K562 (cell line): ENCODE results near the gene FYTTD1. TPM values are rescaled to one million over a fixed set of nuclear protein-coding genes. Genes with fewer than 3 reads are reported as not detected.

Experiments used
- ATAC-seq: fragments of 200-7000 bp; cut with Tn5 transposase; 3 replicates; pipeline ENCODE4 v1.9.1; 2020; ENCODE audit warnings: moderate library complexity
- BruUV-seq: library from RNA; stranded (reverse); fragments of 400-500 nt; replicated peaks from 2 replicates; lab custom pipeline; 2021; lab: Mats Ljungman, UMichigan
- CTCF ChIA-PET: fragments of 300-600 bp; formaldehyde crosslinking; extraction: SDS; loops from one replicate; lab custom pipeline; 2021; ENCODE audit warnings: low intra/inter-chr PET ratio; lab: Yijun Ruan, JAX
- POLR2A ChIA-PET: fragments of 300-600, 350-650 bp; sonication (Branson Sonifier 250); formaldehyde crosslinking; extraction: SDS; loops from one replicate; lab custom pipeline; 2021; ENCODE audit warnings: antibody characterized with exemption, inconsistent platforms; lab: Yijun Ruan, JAX
- DNase-seq, 4 experiments: peaks; one replicate each; pipeline versions ENCODE4 v3.0.0 to v3.0.0-alpha.2; 2011 to 2018; ENCODE audit warnings: low spot score in 3 of 4, mixed read lengths in 3 of 4; ENCODE audit errors: extremely low read depth in 1 of 4
- FAIRE-seq: peaks from 2 replicates; lab custom pipeline; 2011; peaks lifted over from hg19 to GRCh38; lab: Jason Lieb, UNC
- H2AFZ ChIP-seq: 2 replicates; pipeline ENCODE4 v1.6.0; 2011; ENCODE audit warnings: low read depth, low read length, control low read depth, inconsistent platforms
- H3K27ac ChIP-seq: fragments of 200-600 bp; 3 replicates; pipeline ENCODE4 v1.8.0; 2011; ENCODE audit warnings: low read depth, mild to moderate bottlenecking, control low read depth, inconsistent platforms, low read length, moderate library complexity, mixed read lengths; ENCODE audit errors: extremely low read depth
- H3K27me3 ChIP-seq, 2 experiments: fragments of 300-600 bp in 1 of 2; 2 replicates in 1 of 2; 3 replicates in 1 of 2; pipeline versions ENCODE4 v1.6.0 to v1.8.0; 2011; ENCODE audit warnings: inconsistent platforms in 2 of 2, low read length in 2 of 2, mild to moderate bottlenecking in 1 of 2, mixed read lengths in 1 of 2, moderate library complexity in 1 of 2; ENCODE audit not compliant: control insufficient read depth in 2 of 2, insufficient read depth in 2 of 2
- H3K36me3 ChIP-seq: fragments of 300-600 bp; 3 replicates; pipeline ENCODE4 v1.8.0; 2011; ENCODE audit warnings: mild to moderate bottlenecking, low read length, inconsistent platforms; ENCODE audit not compliant: control insufficient read depth, insufficient read depth
- H3K4me1 ChIP-seq, 2 experiments: fragments of 200-600 bp in 1 of 2; replicated peaks in 1 of 2; 2 replicates in 1 of 2; 3 replicates in 1 of 2; pipeline versions ENCODE4 v1.5.1 to v1.8.0; 2011; ENCODE audit warnings: inconsistent platforms in 2 of 2, low read length in 2 of 2, mild to moderate bottlenecking in 1 of 2, mixed read lengths in 1 of 2, moderate library complexity in 1 of 2; ENCODE audit not compliant: control insufficient read depth in 2 of 2, insufficient read depth in 2 of 2
- H3K4me2 ChIP-seq: 2 replicates; pipeline ENCODE4 v1.6.1; 2011; ENCODE audit warnings: low read length, control low read depth, inconsistent platforms, mixed read lengths; ENCODE audit not compliant: insufficient read depth
- H3K4me3 ChIP-seq: fragments of 200-600 bp; sonication (generic), shearing (Covaris generic); 2 replicates; pipeline ENCODE4 v1.5.1; 2016; ENCODE audit warnings: control low read depth, inconsistent platforms
- H3K79me2 ChIP-seq: fragments of 200-600 bp; 3 replicates; pipeline ENCODE4 v1.8.0; 2011; ENCODE audit warnings: low read length, inconsistent platforms; ENCODE audit not compliant: control insufficient read depth, insufficient read depth
- H3K9ac ChIP-seq, 2 experiments: 2 replicates each; pipeline versions ENCODE4 v1.6.0 to v1.6.1; 2011; ENCODE audit warnings: low read depth in 2 of 2, low read length in 2 of 2, control low read depth in 1 of 2, inconsistent platforms in 1 of 2, mild to moderate bottlenecking in 1 of 2, mixed read lengths in 1 of 2; ENCODE audit not compliant: insufficient read depth in 1 of 2
- H3K9me1 ChIP-seq: one replicate; pipeline ENCODE4 v1.6.0; 2011; ENCODE audit warnings: inconsistent platforms, mild to moderate bottlenecking, low read length, moderate library complexity; ENCODE audit not compliant: control insufficient read depth, insufficient read depth
- H3K9me3 ChIP-seq: replicated peaks from 2 replicates; pipeline ENCODE4 v1.5.1; 2011; ENCODE audit warnings: low read depth, low read length, inconsistent platforms; ENCODE audit not compliant: control insufficient read depth, insufficient read depth
- H4K20me1 ChIP-seq: replicated peaks from 2 replicates; pipeline ENCODE4 v1.6.1; 2011; ENCODE audit warnings: low read length, inconsistent platforms, mixed read lengths; ENCODE audit not compliant: control insufficient read depth, insufficient read depth
- FUS ChIP-seq: fragments of 200-400 bp; formaldehyde crosslinking; optimal IDR thresholded peaks from 2 replicates; pipeline ENCODE3; 2017; ENCODE audit warnings: low read depth, low read length
- HNRNPLL ChIP-seq: fragments of 200-400 bp; formaldehyde crosslinking; IDR thresholded peaks from 2 replicates; pipeline ENCODE4 v1.6.1; 2017; ENCODE audit warnings: low read length, low read depth, mild to moderate bottlenecking; ENCODE audit not compliant: poor library complexity, severe bottlenecking
- JUNB ChIP-seq: fragments of 450-650 bp; formaldehyde crosslinking; conservative IDR thresholded peaks from 2 replicates; pipeline ENCODE4 v1.4.0; 2020; ENCODE audit warnings: mild to moderate bottlenecking
- NBN ChIP-seq: fragments of 450-650 bp; IDR thresholded peaks from 2 replicates; pipeline ENCODE4 v1.6.1; 2016; ENCODE audit warnings: low read depth, mild to moderate bottlenecking
- NR2C1 ChIP-seq, 2 experiments: fragments of 450-650 bp; IDR thresholded peaks; 2 replicates each; pipeline ENCODE4 v1.6.1; 2017; ENCODE audit warnings: mild to moderate bottlenecking in 2 of 2, antibody characterized with exemption in 1 of 2, inconsistent platforms in 1 of 2, missing compliant biosample characterization in 1 of 2, missing genetic modification characterization in 1 of 2
- RB1 ChIP-seq: fragments of 450-650 bp; IDR thresholded peaks from 2 replicates; pipeline ENCODE4 v1.6.1; 2017; ENCODE audit warnings: low read depth, mild to moderate bottlenecking
- SP1 ChIP-seq: sonication (generic); formaldehyde crosslinking; IDR thresholded peaks from 2 replicates; pipeline ENCODE4 v1.8.1; 2022; ENCODE audit warnings: mild to moderate bottlenecking, missing genetic modification reagents
- ZBED1 ChIP-seq: IDR thresholded peaks from 2 replicates; pipeline ENCODE4 v1.6.1; 2014
- ZNF217 ChIP-seq: sonication (generic); formaldehyde crosslinking; IDR thresholded peaks from 2 replicates; pipeline ENCODE4 v1.8.0; 2022; ENCODE audit warnings: mild to moderate bottlenecking, missing genetic modification reagents
- ZNF384 ChIP-seq: IDR thresholded peaks from 2 replicates; pipeline ENCODE4 v1.6.1; 2012; ENCODE audit warnings: low read depth, low read length, improper control_type of control experiment
- ZNF507 ChIP-seq: conservative IDR thresholded peaks from 2 replicates; pipeline ENCODE4 v1.6.1; 2017; ENCODE audit warnings: missing genetic modification characterization, missing compliant biosample characterization
- ZNF699 ChIP-seq: fragments of 250-450 bp; sonication (Bioruptor Pico); IDR thresholded peaks from 2 replicates; pipeline ENCODE4 v1.8.0; 2021; ENCODE audit warnings: mild to moderate bottlenecking, moderate library complexity; ENCODE audit not compliant: insufficient replicate concordance
- WGBS: fragments of 100-300 bp; shearing (Covaris generic); methylation state at CpG from one replicate; pipeline ENCODE4 v1.1.6; 2016; ENCODE audit warnings: low coverage, mixed read lengths; ENCODE audit not compliant: insufficient coverage; ENCODE audit errors: missing lambda C conversion rate; 5-methylcytosine and 5-hydroxymethylcytosine counted together
- in situ Hi-C: fragments of 300-500 bp; cut with MboI; formaldehyde crosslinking; loops from 4 replicates; pipeline ENCODE4 v1.15.0; 2018; ENCODE audit warnings: inconsistent platforms, mixed read lengths
- intact Hi-C: fragments of 100-400 bp; cut with micrococcal nuclease; formaldehyde crosslinking; loops from 2 replicates; pipeline ENCODE4 v1.14.2; 2022
- polyA plus RNA-seq, 8 experiments: library from polyadenylated mRNA; depleted of rRNA in 4 of 8; stranded (reverse) in 5 of 8; unstranded in 3 of 8; fragments of >200 nt; fragmentation: Nextera tagmentation in 2 of 8; fragmentation: Illumina TruSeq in 1 of 8; extraction: Ambion mirVana in 2 of 8; extraction: Trizol in 1 of 8; gene quantifications; 2 replicates each; pipeline versions ENCODE4 v1.2.1 to v1.2.3, GENCODE V29; 2011 to 2014; ENCODE audit warnings: inconsistent platforms in 1 of 8, missing spikeins in 1 of 8
- total RNA-seq, 7 experiments: library from RNA; depleted of rRNA in 6 of 7; stranded (reverse); fragments of >200 nt in 6 of 7; fragmentation: Illumina TruSeq in 2 of 7; extraction: Trizol in 2 of 7; gene quantifications; 2 replicates each; pipeline versions ENCODE4 v1.2.1 to v1.2.3, GENCODE V29; 2011 to 2021; ENCODE audit warnings: low replicate concordance in 1 of 7
- TF ChIP-seq, protein P1 (sequence below): sonication (generic); formaldehyde crosslinking; IDR thresholded peaks from 2 replicates; pipeline ENCODE4 v1.8.1; 2023; ENCODE audit warnings: missing genetic modification reagents, mild to moderate bottlenecking, borderline replicate concordance
- TF ChIP-seq, protein P2 (sequence below), 3 experiments: IDR thresholded peaks in 2 of 3; conservative IDR thresholded peaks in 1 of 3; 2 replicates each; pipeline ENCODE4 v1.5.1; 2011 to 2012; ENCODE audit warnings: low read length in 3 of 3, mild to moderate bottlenecking in 3 of 3, control low read depth in 2 of 3, improper control_type of control experiment in 1 of 3, inconsistent platforms in 1 of 3, low read depth in 1 of 3, mixed read lengths in 1 of 3, moderate library complexity in 1 of 3; ENCODE audit not compliant: insufficient read depth in 2 of 3
- TF ChIP-seq, protein P3 (sequence below): fragments of 250-450 bp; sonication (Bioruptor Pico); IDR thresholded peaks from 2 replicates; pipeline ENCODE4 v1.5.0; 2022; ENCODE audit warnings: mild to moderate bottlenecking

The FYTTD1 gene
- total and polyA plus RNA-seq, 9 of the 15 experiments (the other 6 are each of a cell fraction or from before 2014, with no cell fraction given) = 35.7 to 106 (median 76.3) TPM

GRCh38 chr3:197713477-197713822, 36.2 kb upstream of the FYTTD1 start:
- H3K27ac ChIP-seq = no peak overlapping the region
- no TSS peak for BruUV-seq
- no peak overlapping the region for H3K4me3 ChIP-seq
- no peaks in the 10 kb centered on the region for H3K9me3 ChIP-seq
- H3K36me3 ChIP-seq = peaks cover 26% of the 10 kb centered on the region; the same call in 2 of the 3 replicates
- H3K4me2 ChIP-seq = no peak overlapping the region
- DNase-seq (no peak), ATAC-seq (no peak), FAIRE-seq (no peak)
- POLR2A ChIA-PET = interaction anchor here (1.4 to 1.7 kb wide), 2 partner anchors 18 to 21 kb away, joined by 3 to 4 read pairs; no protein-coding TSS in a partner anchor
- intact Hi-C loops = no loop called here
- H3K79me2 ChIP-seq = no peaks in the 10 kb centered on the region
- in situ Hi-C loops = no loop called here
- H3K27me3 ChIP-seq = no peaks in the 10 kb centered on the region
- CTCF ChIA-PET = no interaction called here
- no peak overlapping the region for H3K9ac ChIP-seq
- no peaks in the 10 kb centered on the region for H3K9me1 ChIP-seq
- WGBS = 86% methylated on average over 4 of the region's 4 CpGs
- no peaks in the 10 kb centered on the region for H4K20me1 ChIP-seq
- H2AFZ ChIP-seq = no peak overlapping the region
- peaks cover 3 to 4% of the 10 kb centered on the region in 2 experiments; a peak in 2 of 5 replicates for H3K4me1 ChIP-seq
- TF ChIP-seq RB1 (no peak), FUS (no peak), NR2C1 (IDR thresholded peaks at IDR 0.05) (no peak), NR2C1 (tag; IDR thresholded peaks at IDR 0.05) (no peak), SP1 (no peak), NBN (no peak), ZNF217 (CRISPR knock-in tag) (no peak), ZNF507 (tag) (no peak), JUNB (no peak), ZBED1 (no peak), ZNF699 (CRISPR knock-in tag) (no peak), ZNF384 (no peak), HNRNPLL (no peak)
- TF ChIP-seq, protein P1, sequence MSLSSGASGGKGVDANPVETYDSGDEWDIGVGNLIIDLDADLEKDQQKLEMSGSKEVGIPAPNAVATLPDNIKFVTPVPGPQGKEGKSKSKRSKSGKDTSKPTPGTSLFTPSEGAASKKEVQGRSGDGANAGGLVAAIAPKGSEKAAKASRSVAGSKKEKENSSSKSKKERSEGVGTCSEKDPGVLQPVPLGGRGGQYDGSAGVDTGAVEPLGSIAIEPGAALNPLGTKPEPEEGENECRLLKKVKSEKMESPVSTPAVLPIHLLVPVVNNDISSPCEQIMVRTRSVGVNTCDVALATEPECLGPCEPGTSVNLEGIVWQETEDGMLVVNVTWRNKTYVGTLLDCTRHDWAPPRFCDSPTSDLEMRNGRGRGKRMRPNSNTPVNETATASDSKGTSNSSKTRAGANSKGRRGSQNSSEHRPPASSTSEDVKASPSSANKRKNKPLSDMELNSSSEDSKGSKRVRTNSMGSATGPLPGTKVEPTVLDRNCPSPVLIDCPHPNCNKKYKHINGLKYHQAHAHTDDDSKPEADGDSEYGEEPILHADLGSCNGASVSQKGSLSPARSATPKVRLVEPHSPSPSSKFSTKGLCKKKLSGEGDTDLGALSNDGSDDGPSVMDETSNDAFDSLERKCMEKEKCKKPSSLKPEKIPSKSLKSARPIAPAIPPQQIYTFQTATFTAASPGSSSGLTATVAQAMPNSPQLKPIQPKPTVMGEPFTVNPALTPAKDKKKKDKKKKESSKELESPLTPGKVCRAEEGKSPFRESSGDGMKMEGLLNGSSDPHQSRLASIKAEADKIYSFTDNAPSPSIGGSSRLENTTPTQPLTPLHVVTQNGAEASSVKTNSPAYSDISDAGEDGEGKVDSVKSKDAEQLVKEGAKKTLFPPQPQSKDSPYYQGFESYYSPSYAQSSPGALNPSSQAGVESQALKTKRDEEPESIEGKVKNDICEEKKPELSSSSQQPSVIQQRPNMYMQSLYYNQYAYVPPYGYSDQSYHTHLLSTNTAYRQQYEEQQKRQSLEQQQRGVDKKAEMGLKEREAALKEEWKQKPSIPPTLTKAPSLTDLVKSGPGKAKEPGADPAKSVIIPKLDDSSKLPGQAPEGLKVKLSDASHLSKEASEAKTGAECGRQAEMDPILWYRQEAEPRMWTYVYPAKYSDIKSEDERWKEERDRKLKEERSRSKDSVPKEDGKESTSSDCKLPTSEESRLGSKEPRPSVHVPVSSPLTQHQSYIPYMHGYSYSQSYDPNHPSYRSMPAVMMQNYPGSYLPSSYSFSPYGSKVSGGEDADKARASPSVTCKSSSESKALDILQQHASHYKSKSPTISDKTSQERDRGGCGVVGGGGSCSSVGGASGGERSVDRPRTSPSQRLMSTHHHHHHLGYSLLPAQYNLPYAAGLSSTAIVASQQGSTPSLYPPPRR (CRISPR knock-in tag) = no peak
- TF ChIP-seq, protein P2, sequence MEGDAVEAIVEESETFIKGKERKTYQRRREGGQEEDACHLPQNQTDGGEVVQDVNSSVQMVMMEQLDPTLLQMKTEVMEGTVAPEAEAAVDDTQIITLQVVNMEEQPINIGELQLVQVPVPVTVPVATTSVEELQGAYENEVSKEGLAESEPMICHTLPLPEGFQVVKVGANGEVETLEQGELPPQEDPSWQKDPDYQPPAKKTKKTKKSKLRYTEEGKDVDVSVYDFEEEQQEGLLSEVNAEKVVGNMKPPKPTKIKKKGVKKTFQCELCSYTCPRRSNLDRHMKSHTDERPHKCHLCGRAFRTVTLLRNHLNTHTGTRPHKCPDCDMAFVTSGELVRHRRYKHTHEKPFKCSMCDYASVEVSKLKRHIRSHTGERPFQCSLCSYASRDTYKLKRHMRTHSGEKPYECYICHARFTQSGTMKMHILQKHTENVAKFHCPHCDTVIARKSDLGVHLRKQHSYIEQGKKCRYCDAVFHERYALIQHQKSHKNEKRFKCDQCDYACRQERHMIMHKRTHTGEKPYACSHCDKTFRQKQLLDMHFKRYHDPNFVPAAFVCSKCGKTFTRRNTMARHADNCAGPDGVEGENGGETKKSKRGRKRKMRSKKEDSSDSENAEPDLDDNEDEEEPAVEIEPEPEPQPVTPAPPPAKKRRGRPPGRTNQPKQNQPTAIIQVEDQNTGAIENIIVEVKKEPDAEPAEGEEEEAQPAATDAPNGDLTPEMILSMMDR (IDR thresholded peaks at IDR 0.05 in 2 of 3, conservative IDR thresholded peaks at IDR 0.05 in 1 of 3; ENCODE audit: insufficient read depth in 2 of 3, low read depth in 1 of 3, low read length in 3 of 3) = no peak
- TF ChIP-seq, protein P3, sequence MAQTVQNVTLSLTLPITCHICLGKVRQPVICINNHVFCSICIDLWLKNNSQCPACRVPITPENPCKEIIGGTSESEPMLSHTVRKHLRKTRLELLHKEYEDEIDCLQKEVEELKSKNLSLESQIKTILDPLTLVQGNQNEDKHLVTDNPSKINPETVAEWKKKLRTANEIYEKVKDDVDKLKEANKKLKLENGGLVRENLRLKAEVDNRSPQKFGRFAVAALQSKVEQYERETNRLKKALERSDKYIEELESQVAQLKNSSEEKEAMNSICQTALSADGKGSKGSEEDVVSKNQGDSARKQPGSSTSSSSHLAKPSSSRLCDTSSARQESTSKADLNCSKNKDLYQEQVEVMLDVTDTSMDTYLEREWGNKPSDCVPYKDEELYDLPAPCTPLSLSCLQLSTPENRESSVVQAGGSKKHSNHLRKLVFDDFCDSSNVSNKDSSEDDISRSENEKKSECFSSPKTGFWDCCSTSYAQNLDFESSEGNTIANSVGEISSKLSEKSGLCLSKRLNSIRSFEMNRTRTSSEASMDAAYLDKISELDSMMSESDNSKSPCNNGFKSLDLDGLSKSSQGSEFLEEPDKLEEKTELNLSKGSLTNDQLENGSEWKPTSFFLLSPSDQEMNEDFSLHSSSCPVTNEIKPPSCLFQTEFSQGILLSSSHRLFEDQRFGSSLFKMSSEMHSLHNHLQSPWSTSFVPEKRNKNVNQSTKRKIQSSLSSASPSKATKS = no peak
